ENCODE measurements around the gene SLIT3. TPM values are rescaled to one million over a fixed set of nuclear protein-coding genes. Genes with fewer than 3 reads are reported as not detected.

The SLIT3 gene
- total RNA-seq, 1 donor from 2014 or later: 40.2 TPM

- no peak for DNase-seq (ENCODE audit: low spot score)
Observed at GRCh38 chr5:169081000-169081724, 219.8 kb downstream of the SLIT3 start.

GRCh38 chr5:169080448-169080911 is 220.5 kb downstream of the SLIT3 start:
- DNase-seq (ENCODE audit: low spot score): no peak

- DNase-seq (ENCODE audit: low spot score): no peak
Observed at GRCh38 chr5:169079697-169080096, 221.2 kb downstream of the SLIT3 start.

- no peak for DNase-seq (ENCODE audit: low spot score)
Observed at GRCh38 chr5:169074839-169075238, 226.1 kb downstream of the SLIT3 start.

GRCh38 chr5:169072233-169072632 is 228.7 kb downstream of the SLIT3 start:
- no peak for DNase-seq (ENCODE audit: low spot score)

GRCh38 chr5:169070413-169070812 is 230.5 kb downstream of the SLIT3 start:
- no peak for DNase-seq (ENCODE audit: low spot score)

GRCh38 chr5:169067751-169068173 is 233.2 kb downstream of the SLIT3 start:
- DNase-seq (ENCODE audit: low spot score): no peak

GRCh38 chr5:169065400-169065799 is 235.5 kb downstream of the SLIT3 start:
- DNase-seq (ENCODE audit: low spot score): no peak

- DNase-seq (ENCODE audit: low spot score): no peak
Observed at GRCh38 chr5:169064093-169064492, 236.8 kb downstream of the SLIT3 start.

- DNase-seq (ENCODE audit: low spot score): no peak
Observed at GRCh38 chr5:169063316-169063953, 237.5 kb downstream of the SLIT3 start.

GRCh38 chr5:169062690-169063089 is 238.2 kb downstream of the SLIT3 start:
- no peak for DNase-seq (ENCODE audit: low spot score)

GRCh38 chr5:169054506-169054905 is 246.4 kb downstream of the SLIT3 start:
- no peak for DNase-seq (ENCODE audit: low spot score)

- DNase-seq (ENCODE audit: low spot score): no peak
Observed at GRCh38 chr5:169052207-169052606, 248.7 kb downstream of the SLIT3 start.

- DNase-seq (ENCODE audit: low spot score): no peak
Observed at GRCh38 chr5:169051351-169051750, 249.6 kb downstream of the SLIT3 start.

- DNase-seq (ENCODE audit: low spot score): no peak
Observed at GRCh38 chr5:169050636-169051035, 250.3 kb downstream of the SLIT3 start.

GRCh38 chr5:169050146-169050571 is 250.8 kb downstream of the SLIT3 start:
- no peak for DNase-seq (ENCODE audit: low spot score)

- no peak for DNase-seq (ENCODE audit: low spot score)
Observed at GRCh38 chr5:169049712-169050111, 251.2 kb downstream of the SLIT3 start.

- DNase-seq (ENCODE audit: low spot score): no peak
Observed at GRCh38 chr5:169048181-169049125, 252.5 kb downstream of the SLIT3 start.

GRCh38 chr5:169044962-169045361 is 256.0 kb downstream of the SLIT3 start:
- DNase-seq (ENCODE audit: low spot score): no peak

GRCh38 chr5:169041180-169041579 is 259.8 kb downstream of the SLIT3 start:
- DNase-seq (ENCODE audit: low spot score): no peak

GRCh38 chr5:169039592-169039991 is 261.3 kb downstream of the SLIT3 start:
- no peak for DNase-seq (ENCODE audit: low spot score)

GRCh38 chr5:169037466-169037865 is 263.5 kb downstream of the SLIT3 start:
- no peak for DNase-seq (ENCODE audit: low spot score)
